Type B pancreatic cell (in vitro differentiated cells): Measurements from ENCODE around the gene PRKN. TPM values are rescaled to one million over a fixed set of nuclear protein-coding genes. Genes with fewer than 3 reads are reported as not detected.

Experiments
- DNase-seq: peaks from one replicate; pipeline ENCODE4 v3.0.0; 2021; ENCODE audit warnings: mixed read lengths; ENCODE audit not compliant: unreplicated experiment; ENCODE audit errors: extremely low spot score
- H3K27ac Mint-ChIP-seq: 2 replicates; pipeline ENCODE4 v1.8.0; 2021; ENCODE audit warnings: mild to moderate bottlenecking, mixed read lengths
- H3K27me3 Mint-ChIP-seq: 2 replicates; pipeline ENCODE4 v1.8.0; 2021; ENCODE audit warnings: mixed read lengths
- H3K36me3 Mint-ChIP-seq: 2 replicates; pipeline ENCODE4 v1.8.0; 2021; ENCODE audit warnings: mixed read lengths
- H3K4me1 Mint-ChIP-seq: one replicate; pipeline ENCODE4 v1.8.0; 2021; ENCODE audit warnings: mixed read lengths; ENCODE audit not compliant: unreplicated experiment
- H3K4me3 Mint-ChIP-seq: 2 replicates; pipeline ENCODE4 v1.8.0; 2021; ENCODE audit warnings: mild to moderate bottlenecking, mixed read lengths
- H3K9me3 Mint-ChIP-seq: 2 replicates; pipeline ENCODE4 v1.8.0; 2021; ENCODE audit warnings: mixed read lengths
- total RNA-seq: library from RNA; stranded (reverse); gene quantifications from 2 replicates; pipeline ENCODE4 v1.2.1, GENCODE V29; 2021; ENCODE audit warnings: low replicate concordance
- TF ChIP-seq, protein P1 (sequence below): fragments of 200-600 bp; sonication (generic); conservative IDR thresholded peaks from 2 replicates; pipeline ENCODE4 v1.5.0; 2021; ENCODE audit warnings: antibody characterized with exemption, mild to moderate bottlenecking

Gene PRKN
- total RNA-seq, 1 donor from 2014 or later, result 6.2 TPM

DNA sequence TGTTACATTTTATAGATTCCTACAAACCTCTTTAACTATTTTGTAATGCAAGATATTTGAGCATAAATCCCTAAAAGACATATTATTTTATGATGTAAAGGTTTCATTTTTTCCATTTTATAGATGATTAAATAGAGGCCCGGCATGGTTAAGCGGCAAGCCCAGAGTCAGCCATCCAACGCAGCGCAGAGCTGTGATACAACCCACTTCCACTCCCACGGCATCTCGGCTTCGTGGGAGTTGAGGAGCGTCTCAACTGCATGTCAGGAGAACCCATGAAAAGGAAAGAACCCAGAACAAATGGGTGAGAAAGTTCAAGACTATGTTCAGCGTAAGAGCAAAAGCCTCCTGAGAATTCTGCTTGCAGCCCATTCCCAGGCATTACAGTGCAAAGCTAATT is 488.2 kb downstream of the PRKN start:
- no peaks in the 10 kb centered on the region for H3K4me1 Mint-ChIP-seq
- no peak for DNase-seq

DNA sequence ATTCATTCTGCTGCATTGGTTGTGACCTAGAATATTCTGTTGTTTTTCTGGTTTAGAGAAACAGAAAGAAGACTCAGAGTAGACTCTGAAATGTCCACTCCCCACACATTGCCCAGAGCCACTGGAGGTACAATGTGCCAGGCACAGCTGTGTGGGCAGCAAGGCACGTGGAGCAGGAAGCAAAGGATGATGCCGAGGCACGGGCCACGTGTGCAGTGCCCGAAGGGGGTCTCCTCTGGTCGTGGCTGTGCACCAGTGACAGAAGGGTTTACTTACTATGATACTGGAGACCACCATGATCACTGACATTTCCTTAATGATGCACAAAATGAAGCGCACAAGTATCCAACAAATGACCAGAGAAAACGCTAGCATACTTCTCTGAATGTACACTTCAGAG is 488.9 kb downstream of the PRKN start:
- H3K9me3 Mint-ChIP-seq, result no peaks in the 10 kb centered on the region
- H3K36me3 Mint-ChIP-seq, result no peaks in the 10 kb centered on the region
- TF ChIP-seq, protein P1, sequence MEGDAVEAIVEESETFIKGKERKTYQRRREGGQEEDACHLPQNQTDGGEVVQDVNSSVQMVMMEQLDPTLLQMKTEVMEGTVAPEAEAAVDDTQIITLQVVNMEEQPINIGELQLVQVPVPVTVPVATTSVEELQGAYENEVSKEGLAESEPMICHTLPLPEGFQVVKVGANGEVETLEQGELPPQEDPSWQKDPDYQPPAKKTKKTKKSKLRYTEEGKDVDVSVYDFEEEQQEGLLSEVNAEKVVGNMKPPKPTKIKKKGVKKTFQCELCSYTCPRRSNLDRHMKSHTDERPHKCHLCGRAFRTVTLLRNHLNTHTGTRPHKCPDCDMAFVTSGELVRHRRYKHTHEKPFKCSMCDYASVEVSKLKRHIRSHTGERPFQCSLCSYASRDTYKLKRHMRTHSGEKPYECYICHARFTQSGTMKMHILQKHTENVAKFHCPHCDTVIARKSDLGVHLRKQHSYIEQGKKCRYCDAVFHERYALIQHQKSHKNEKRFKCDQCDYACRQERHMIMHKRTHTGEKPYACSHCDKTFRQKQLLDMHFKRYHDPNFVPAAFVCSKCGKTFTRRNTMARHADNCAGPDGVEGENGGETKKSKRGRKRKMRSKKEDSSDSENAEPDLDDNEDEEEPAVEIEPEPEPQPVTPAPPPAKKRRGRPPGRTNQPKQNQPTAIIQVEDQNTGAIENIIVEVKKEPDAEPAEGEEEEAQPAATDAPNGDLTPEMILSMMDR, result no peak
- H3K27ac Mint-ChIP-seq, result no peak overlapping the region
- no peak for DNase-seq
- no peak overlapping the region for H3K4me3 Mint-ChIP-seq
- H3K4me1 Mint-ChIP-seq, result no peaks in the 10 kb centered on the region
- H3K27me3 Mint-ChIP-seq, result no peaks in the 10 kb centered on the region

More for the DNA sequence above, 488.2 kb downstream of the PRKN start:
- Mint-ChIP-seq H3K27ac (no peak overlapping the region), H3K27me3 (no peaks in the 10 kb centered on the region), H3K36me3 (no peaks in the 10 kb centered on the region), H3K9me3 (no peaks in the 10 kb centered on the region), H3K4me3 (no peak overlapping the region)
- TF ChIP-seq, protein P1, result no peak

DNA sequence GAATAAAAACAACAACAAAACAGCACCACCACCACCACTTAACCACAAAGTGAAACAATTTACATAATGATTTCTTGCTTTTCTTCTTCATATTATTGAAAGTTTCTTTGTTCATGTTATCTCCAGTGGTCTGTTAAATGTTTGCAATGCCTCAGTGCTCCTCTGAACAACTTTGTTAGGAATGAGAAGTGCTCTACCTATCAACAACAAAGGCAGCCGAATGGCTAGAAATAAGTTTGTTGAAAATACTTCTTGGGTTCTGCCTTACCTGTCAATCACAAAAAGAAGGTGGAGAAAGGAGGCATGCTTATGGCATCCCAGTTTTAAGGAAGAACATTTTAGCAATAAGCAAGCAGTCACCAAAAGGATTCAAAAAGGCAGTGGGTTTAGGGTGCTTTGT is 490.2 kb downstream of the PRKN start:
- H3K36me3 Mint-ChIP-seq, result no peaks in the 10 kb centered on the region
- no peaks in the 10 kb centered on the region for H3K4me1 Mint-ChIP-seq
- no peak overlapping the region for H3K27ac Mint-ChIP-seq
- no peak for DNase-seq
- TF ChIP-seq, protein P1, result no peak
- no peak overlapping the region for H3K4me3 Mint-ChIP-seq
- H3K9me3 Mint-ChIP-seq, result no peaks in the 10 kb centered on the region
- no peaks in the 10 kb centered on the region for H3K27me3 Mint-ChIP-seq

DNA sequence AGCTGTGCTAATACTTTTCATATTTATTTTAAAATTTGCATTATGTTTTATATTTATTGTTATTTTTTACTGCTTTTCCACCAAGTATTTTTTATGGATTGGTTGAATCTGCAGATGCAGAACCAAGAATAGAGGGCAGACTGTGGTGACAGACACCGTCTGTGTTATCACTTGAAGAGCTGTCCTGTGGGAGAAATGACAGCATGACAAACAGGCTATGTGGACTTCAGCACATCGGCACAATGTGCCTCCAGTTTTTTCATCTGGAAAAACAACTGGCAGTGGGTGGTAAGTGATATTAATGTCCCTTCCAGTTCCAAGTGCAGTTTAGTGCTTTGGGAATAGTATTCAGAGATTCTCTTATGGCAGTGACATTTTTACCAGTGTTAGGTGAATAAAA is 492.9 kb downstream of the PRKN start:
- H3K27me3 Mint-ChIP-seq, result no peaks in the 10 kb centered on the region
- no peak overlapping the region for H3K4me3 Mint-ChIP-seq
- H3K4me1 Mint-ChIP-seq, result no peaks in the 10 kb centered on the region
- DNase-seq, result no peak
- no peak overlapping the region for H3K27ac Mint-ChIP-seq
- TF ChIP-seq, protein P1, result no peak
- no peaks in the 10 kb centered on the region for H3K9me3 Mint-ChIP-seq
- no peaks in the 10 kb centered on the region for H3K36me3 Mint-ChIP-seq

DNA sequence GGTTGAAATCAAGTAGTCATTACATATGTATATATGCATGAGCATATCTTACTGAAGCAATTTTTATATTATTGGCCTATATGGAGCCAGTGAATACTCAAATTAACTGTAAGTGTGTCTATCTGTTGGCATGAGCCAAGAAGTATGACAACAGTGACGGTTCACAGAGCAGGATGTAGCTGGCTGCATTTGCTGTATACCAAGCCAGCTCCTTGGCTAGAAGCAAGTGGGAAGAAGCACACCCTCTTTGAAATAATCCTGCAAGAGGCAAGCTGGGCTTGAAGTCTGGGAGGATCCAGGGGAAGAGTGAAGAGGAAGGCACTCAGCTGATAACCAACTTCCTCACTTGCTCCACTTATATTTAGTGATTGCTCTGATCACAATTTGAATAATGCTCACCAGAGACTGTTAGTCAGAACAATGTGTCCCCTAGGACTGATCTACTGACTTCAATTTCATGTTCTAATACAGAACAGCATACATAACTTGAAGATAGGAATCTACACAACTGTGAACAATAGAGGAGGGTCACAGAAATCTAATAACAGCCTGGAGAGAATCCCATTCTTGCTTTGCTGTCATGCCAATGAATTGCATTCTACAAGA is 497.3 kb downstream of the PRKN start:
- H3K36me3 Mint-ChIP-seq, result no peaks in the 10 kb centered on the region
- no peak for DNase-seq
- H3K9me3 Mint-ChIP-seq, result no peaks in the 10 kb centered on the region
- H3K27me3 Mint-ChIP-seq, result no peaks in the 10 kb centered on the region
- no peaks in the 10 kb centered on the region for H3K4me1 Mint-ChIP-seq
- TF ChIP-seq, protein P1, result no peak
- H3K27ac Mint-ChIP-seq, result no peak overlapping the region
- H3K4me3 Mint-ChIP-seq, result no peak overlapping the region

DNA sequence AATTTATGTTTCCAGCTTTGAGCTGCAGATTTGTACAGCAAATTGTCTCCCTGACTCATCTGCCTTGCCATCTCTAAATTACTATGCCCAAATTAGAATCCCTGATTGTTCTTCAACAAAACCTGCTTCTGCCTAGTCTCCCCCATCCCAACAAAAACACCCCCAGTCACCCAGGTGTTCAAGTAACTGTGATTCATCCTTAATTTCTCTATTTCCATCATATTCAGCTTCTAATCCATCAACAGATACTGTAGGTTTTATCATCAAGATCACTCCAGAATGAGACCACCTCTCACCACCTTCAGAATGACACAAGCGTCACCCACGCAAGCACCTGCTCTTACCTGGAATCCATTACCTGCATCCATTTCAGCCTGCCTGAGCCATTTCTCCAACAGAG is 498.5 kb downstream of the PRKN start:
- Mint-ChIP-seq H3K36me3 (no peaks in the 10 kb centered on the region), H3K4me3 (no peak overlapping the region), H3K27me3 (no peaks in the 10 kb centered on the region), H3K9me3 (no peaks in the 10 kb centered on the region), H3K27ac (no peak overlapping the region), H3K4me1 (no peaks in the 10 kb centered on the region)
- DNase-seq, result no peak
- TF ChIP-seq, protein P1, result no peak
